Measurements from ENCODE around the gene IL1R2. TPM values are rescaled to one million over a fixed set of nuclear protein-coding genes. Genes with fewer than 3 reads are reported as not detected.
A peak's percentile ranks its signal among the peaks of the same experiment; 100 is the strongest.

IL1R2 gene
- total RNA-seq, 6 donors from 2014 or later, result 24.7 to 84.8 (median 60.0) TPM

- TF ChIP-seq EP300 (IDR thresholded peaks at IDR 0.05) (no peak), POLR2AphosphoS5 (IDR thresholded peaks at IDR 0.05) (peak in 1 of 2 donors; percentile 19)
- H3K27ac ChIP-seq, result peak overlapping the region; percentile 52 to 64 (median 57)
- H3K9me3 ChIP-seq, result no peaks in the 10 kb centered on the region
- H3K4me1 ChIP-seq, result peaks cover 8 to 10% (median 8%) of the 10 kb centered on the region in 4 donors
- DNase-seq (no peak), ATAC-seq (ENCODE audit: low FRiP score in 2 of 2) (peak in 1 of 2 donors; percentile 74)
- H3K4me3 ChIP-seq, result no peak overlapping the region
- H3K36me3 ChIP-seq, result no peaks in the 10 kb centered on the region
- no peaks in the 10 kb centered on the region for H3K27me3 ChIP-seq
- 52 to 79% methylated on average over 7 of the region's 7 CpGs for WGBS, 2 donors
Observed at GRCh38 chr2:101972621-101973434, 18.9 kb upstream of the IL1R2 start.

DNA sequence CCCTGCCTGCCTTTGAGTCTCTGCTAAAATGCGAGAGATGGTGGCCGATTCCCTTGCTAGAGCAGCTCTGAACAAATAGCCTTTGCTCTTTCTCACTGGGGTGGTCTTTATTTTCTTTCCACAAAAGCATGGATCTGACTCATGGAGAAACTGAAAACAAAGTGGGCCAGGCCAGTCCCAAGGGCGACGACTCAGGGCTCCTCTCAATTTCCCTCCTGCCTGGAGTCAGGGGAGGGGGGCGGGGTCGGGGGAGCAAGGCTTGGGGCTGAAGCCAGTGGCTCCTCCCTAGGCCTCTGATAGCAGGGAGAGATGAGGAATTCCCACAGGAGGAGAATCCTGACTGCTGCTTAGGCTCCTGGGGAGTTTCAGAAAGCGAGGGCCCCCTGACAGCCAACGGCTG is 17.1 kb upstream of the IL1R2 start:
- no peaks in the 10 kb centered on the region for H3K27me3 ChIP-seq
- DNase-seq (no peak), ATAC-seq (ENCODE audit: low FRiP score in 2 of 2) (peak in 1 of 2 donors; percentile 26)
- H3K27ac ChIP-seq, result no peak overlapping the region
- peaks cover 0 to 2% (median 0%) of the 10 kb centered on the region in 4 donors for H3K4me1 ChIP-seq
- H3K9me3 ChIP-seq, result no peaks in the 10 kb centered on the region
- no peak overlapping the region for H3K4me3 ChIP-seq
- TF ChIP-seq POLR2AphosphoS5 (IDR thresholded peaks at IDR 0.05) (no peak), EP300 (IDR thresholded peaks at IDR 0.05) (no peak), POLR2A (IDR thresholded peaks at IDR 0.05) (no peak)
- TF ChIP-seq, protein P1, sequence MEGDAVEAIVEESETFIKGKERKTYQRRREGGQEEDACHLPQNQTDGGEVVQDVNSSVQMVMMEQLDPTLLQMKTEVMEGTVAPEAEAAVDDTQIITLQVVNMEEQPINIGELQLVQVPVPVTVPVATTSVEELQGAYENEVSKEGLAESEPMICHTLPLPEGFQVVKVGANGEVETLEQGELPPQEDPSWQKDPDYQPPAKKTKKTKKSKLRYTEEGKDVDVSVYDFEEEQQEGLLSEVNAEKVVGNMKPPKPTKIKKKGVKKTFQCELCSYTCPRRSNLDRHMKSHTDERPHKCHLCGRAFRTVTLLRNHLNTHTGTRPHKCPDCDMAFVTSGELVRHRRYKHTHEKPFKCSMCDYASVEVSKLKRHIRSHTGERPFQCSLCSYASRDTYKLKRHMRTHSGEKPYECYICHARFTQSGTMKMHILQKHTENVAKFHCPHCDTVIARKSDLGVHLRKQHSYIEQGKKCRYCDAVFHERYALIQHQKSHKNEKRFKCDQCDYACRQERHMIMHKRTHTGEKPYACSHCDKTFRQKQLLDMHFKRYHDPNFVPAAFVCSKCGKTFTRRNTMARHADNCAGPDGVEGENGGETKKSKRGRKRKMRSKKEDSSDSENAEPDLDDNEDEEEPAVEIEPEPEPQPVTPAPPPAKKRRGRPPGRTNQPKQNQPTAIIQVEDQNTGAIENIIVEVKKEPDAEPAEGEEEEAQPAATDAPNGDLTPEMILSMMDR (IDR thresholded peaks at IDR 0.05), result no peak
- H3K36me3 ChIP-seq, result no peaks in the 10 kb centered on the region
- WGBS, 2 donors, result 59 to 87% methylated on average over 8 of the region's 8 CpGs

- 83 to 86% methylated on average over 13 to 17 of the region's 17 CpGs for WGBS, 2 donors
- DNase-seq (no peak), ATAC-seq (ENCODE audit: low FRiP score in 2 of 2) (no peak)
- Histone ChIP-seq H3K4me1 (peaks cover 0 to 2% (median 0%) of the 10 kb centered on the region in 4 donors), H3K9me3 (no peaks in the 10 kb centered on the region), H3K27me3 (no peaks in the 10 kb centered on the region), H3K27ac (no peak overlapping the region), H3K4me3 (no peak overlapping the region), H3K36me3 (no peaks in the 10 kb centered on the region)
- TF ChIP-seq POLR2A (IDR thresholded peaks at IDR 0.05) (no peak), EP300 (IDR thresholded peaks at IDR 0.05) (no peak), POLR2AphosphoS5 (IDR thresholded peaks at IDR 0.05) (no peak)
- TF ChIP-seq, protein P1 (IDR thresholded peaks at IDR 0.05), result no peak
Observed at GRCh38 chr2:101975171-101975870, 16.4 kb upstream of the IL1R2 start.

DNA sequence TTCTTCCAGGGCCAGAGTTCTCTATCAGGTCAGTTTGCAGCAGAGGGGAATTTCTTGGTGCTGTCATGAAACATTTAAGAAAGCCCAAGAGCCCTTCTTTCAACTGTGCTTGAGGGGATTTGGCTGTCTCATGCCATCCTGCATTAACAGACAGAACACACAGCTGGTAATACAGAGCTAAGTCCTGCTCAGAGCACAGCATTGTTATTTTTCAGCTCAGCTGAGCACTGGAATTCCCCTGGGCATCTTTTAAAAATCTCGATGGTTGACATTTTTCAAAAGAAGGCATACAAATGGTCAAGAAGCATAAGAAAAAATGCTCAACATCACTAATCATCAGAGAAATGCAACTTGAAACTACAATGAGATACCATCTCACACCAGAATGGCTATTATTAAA is 14.9 kb upstream of the IL1R2 start:
- Histone ChIP-seq H3K4me3 (no peak overlapping the region), H3K4me1 (peaks cover 0 to 2% (median 0%) of the 10 kb centered on the region in 4 donors), H3K27me3 (no peaks in the 10 kb centered on the region), H3K9me3 (no peaks in the 10 kb centered on the region), H3K27ac (no peak overlapping the region), H3K36me3 (no peaks in the 10 kb centered on the region)
- ATAC-seq (ENCODE audit: low FRiP score in 2 of 2), result no peak
- DNase-seq, result no peak
- TF ChIP-seq EP300 (IDR thresholded peaks at IDR 0.05) (no peak), POLR2AphosphoS5 (IDR thresholded peaks at IDR 0.05) (no peak), POLR2A (IDR thresholded peaks at IDR 0.05) (no peak)
- TF ChIP-seq, protein P1 (IDR thresholded peaks at IDR 0.05), result no peak
- 42 to 43% methylated on average over 1 of the region's 1 CpG for WGBS, 2 donors

DNA sequence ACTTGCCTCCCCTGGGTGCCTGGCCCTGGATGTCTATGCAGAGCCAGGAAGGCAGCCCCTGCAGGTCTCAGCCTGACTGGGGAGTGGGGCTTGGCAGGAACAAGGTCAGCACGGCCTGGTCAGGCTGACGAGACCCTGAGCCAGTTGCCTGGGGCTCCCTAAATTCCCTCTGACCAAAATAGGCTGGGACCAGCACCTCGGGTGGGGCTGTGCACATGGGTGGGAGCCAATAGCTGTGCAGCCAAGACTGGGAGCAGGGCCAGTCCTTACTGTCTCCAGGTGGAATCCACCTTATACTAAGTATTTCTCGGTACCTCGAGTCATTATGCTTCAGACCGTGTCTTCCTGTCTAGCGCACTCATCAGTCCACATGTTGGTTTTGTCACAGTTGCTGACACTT is 11.4 kb upstream of the IL1R2 start:
- Histone ChIP-seq H3K27ac (no peak overlapping the region), H3K4me3 (no peak overlapping the region), H3K9me3 (no peaks in the 10 kb centered on the region), H3K4me1 (no peaks in the 10 kb centered on the region), H3K36me3 (no peaks in the 10 kb centered on the region), H3K27me3 (no peaks in the 10 kb centered on the region)
- TF ChIP-seq POLR2AphosphoS5 (IDR thresholded peaks at IDR 0.05) (no peak), POLR2A (IDR thresholded peaks at IDR 0.05) (no peak), EP300 (IDR thresholded peaks at IDR 0.05) (no peak)
- TF ChIP-seq, protein P1 (IDR thresholded peaks at IDR 0.05), result no peak
- 93 to 94% methylated on average over 6 to 7 of the region's 7 CpGs for whole genome bisulfite sequencing, 2 donors
- no peak for ATAC-seq (ENCODE audit: low FRiP score in 2 of 2)
- DNase-seq, result peak in 1 of 2 donors; percentile 44
